Liver (tissue), 3 donors: ENCODE results near the gene TLCD3A.

Source experiments
- EGR1 ChIP-seq, 2 donors: IDR thresholded peaks; 2 replicates each; pipeline ENCODE4 v1.6.1; 2016 to 2018; ENCODE audit warnings: antibody characterized with exemption in 2 of 2, low read depth in 2 of 2
- FOXA1 ChIP-seq: IDR thresholded peaks from 2 replicates; pipeline ENCODE4 v1.6.1; 2016; ENCODE audit warnings: antibody characterized with exemption
- HNF4A ChIP-seq, 2 donors: conservative IDR thresholded peaks; 2 replicates each; pipeline ENCODE4 v1.6.1; 2016; ENCODE audit warnings: antibody characterized with exemption in 2 of 2, mild to moderate bottlenecking in 2 of 2
- HNF4G ChIP-seq: IDR thresholded peaks from 2 replicates; pipeline ENCODE4 v1.6.1; 2016; ENCODE audit warnings: antibody characterized with exemption
- RAD21 ChIP-seq, 2 donors: IDR thresholded peaks; 2 replicates each; pipeline ENCODE4 v1.6.1; 2016; ENCODE audit warnings: antibody characterized with exemption in 2 of 2, mild to moderate bottlenecking in 2 of 2
- SP1 ChIP-seq: IDR thresholded peaks from 2 replicates; pipeline ENCODE4 v1.6.1; 2018; ENCODE audit warnings: antibody characterized with exemption, mild to moderate bottlenecking
- TAF1 ChIP-seq: conservative IDR thresholded peaks from 2 replicates; pipeline ENCODE4 v1.6.1; 2016; ENCODE audit warnings: antibody characterized with exemption, mild to moderate bottlenecking
- YY1 ChIP-seq: IDR thresholded peaks from 2 replicates; pipeline ENCODE4 v1.6.1; 2016; ENCODE audit warnings: antibody characterized with exemption, mild to moderate bottlenecking
- TF ChIP-seq, protein P1 (sequence below): fragments of 150-350 bp; IDR thresholded peaks from 2 replicates; pipeline ENCODE4 v1.5.1; 2017; ENCODE audit warnings: improper control_type of control experiment, low read depth, low read length; ENCODE audit not compliant: missing input control
- TF ChIP-seq, protein P2 (sequence below): IDR thresholded peaks from 2 replicates; pipeline ENCODE4 v1.6.1; 2016; ENCODE audit warnings: antibody characterized with exemption
- TF ChIP-seq, protein P3 (sequence below): IDR thresholded peaks from 2 replicates; pipeline ENCODE4 v1.6.1; 2016; ENCODE audit warnings: antibody characterized with exemption
- TF ChIP-seq, protein P4 (sequence below): IDR thresholded peaks from 2 replicates; pipeline ENCODE4 v1.6.1; 2016; ENCODE audit warnings: antibody characterized with exemption, mild to moderate bottlenecking
- donor health status: healthy.
- donor health status: healthy.

DNA sequence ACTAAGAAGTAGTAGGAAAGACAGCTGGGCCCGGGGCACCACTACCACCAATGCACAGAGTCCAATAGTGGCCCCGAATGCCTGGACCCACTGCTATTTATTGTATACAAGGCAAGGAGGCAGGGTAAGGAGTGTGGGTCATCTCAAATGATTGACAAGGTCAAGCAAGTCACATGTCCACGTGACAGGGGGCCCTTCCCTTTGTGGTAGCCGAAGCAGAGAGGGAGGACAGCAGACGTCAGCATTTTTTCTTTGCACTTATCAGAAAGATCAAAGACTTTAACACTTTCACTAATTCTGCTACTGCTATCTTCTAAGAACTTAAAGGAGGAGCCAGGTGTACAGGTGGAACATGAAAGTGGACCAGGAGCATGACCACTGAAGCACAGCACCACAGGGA, 24.3 kb upstream of the TLCD3A start:
- TF ChIP-seq, protein P1, sequence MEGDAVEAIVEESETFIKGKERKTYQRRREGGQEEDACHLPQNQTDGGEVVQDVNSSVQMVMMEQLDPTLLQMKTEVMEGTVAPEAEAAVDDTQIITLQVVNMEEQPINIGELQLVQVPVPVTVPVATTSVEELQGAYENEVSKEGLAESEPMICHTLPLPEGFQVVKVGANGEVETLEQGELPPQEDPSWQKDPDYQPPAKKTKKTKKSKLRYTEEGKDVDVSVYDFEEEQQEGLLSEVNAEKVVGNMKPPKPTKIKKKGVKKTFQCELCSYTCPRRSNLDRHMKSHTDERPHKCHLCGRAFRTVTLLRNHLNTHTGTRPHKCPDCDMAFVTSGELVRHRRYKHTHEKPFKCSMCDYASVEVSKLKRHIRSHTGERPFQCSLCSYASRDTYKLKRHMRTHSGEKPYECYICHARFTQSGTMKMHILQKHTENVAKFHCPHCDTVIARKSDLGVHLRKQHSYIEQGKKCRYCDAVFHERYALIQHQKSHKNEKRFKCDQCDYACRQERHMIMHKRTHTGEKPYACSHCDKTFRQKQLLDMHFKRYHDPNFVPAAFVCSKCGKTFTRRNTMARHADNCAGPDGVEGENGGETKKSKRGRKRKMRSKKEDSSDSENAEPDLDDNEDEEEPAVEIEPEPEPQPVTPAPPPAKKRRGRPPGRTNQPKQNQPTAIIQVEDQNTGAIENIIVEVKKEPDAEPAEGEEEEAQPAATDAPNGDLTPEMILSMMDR: no peak
- TF ChIP-seq TAF1 (no peak), YY1 (no peak), RAD21 (IDR thresholded peaks at IDR 0.05) (no peak), SP1 (no peak), FOXA1 (no peak), EGR1 (IDR thresholded peaks at IDR 0.05; ENCODE audit: low read depth in 2 of 2) (no peak), HNF4A (conservative IDR thresholded peaks at IDR 0.05) (no peak), HNF4G (no peak)
- TF ChIP-seq, protein P2, sequence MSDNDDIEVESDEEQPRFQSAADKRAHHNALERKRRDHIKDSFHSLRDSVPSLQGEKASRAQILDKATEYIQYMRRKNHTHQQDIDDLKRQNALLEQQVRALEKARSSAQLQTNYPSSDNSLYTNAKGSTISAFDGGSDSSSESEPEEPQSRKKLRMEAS: no peak
- TF ChIP-seq, protein P3, sequence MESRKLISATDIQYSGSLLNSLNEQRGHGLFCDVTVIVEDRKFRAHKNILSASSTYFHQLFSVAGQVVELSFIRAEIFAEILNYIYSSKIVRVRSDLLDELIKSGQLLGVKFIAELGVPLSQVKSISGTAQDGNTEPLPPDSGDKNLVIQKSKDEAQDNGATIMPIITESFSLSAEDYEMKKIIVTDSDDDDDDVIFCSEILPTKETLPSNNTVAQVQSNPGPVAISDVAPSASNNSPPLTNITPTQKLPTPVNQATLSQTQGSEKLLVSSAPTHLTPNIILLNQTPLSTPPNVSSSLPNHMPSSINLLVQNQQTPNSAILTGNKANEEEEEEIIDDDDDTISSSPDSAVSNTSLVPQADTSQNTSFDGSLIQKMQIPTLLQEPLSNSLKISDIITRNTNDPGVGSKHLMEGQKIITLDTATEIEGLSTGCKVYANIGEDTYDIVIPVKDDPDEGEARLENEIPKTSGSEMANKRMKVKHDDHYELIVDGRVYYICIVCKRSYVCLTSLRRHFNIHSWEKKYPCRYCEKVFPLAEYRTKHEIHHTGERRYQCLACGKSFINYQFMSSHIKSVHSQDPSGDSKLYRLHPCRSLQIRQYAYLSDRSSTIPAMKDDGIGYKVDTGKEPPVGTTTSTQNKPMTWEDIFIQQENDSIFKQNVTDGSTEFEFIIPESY: no peak
- TF ChIP-seq, protein P4, sequence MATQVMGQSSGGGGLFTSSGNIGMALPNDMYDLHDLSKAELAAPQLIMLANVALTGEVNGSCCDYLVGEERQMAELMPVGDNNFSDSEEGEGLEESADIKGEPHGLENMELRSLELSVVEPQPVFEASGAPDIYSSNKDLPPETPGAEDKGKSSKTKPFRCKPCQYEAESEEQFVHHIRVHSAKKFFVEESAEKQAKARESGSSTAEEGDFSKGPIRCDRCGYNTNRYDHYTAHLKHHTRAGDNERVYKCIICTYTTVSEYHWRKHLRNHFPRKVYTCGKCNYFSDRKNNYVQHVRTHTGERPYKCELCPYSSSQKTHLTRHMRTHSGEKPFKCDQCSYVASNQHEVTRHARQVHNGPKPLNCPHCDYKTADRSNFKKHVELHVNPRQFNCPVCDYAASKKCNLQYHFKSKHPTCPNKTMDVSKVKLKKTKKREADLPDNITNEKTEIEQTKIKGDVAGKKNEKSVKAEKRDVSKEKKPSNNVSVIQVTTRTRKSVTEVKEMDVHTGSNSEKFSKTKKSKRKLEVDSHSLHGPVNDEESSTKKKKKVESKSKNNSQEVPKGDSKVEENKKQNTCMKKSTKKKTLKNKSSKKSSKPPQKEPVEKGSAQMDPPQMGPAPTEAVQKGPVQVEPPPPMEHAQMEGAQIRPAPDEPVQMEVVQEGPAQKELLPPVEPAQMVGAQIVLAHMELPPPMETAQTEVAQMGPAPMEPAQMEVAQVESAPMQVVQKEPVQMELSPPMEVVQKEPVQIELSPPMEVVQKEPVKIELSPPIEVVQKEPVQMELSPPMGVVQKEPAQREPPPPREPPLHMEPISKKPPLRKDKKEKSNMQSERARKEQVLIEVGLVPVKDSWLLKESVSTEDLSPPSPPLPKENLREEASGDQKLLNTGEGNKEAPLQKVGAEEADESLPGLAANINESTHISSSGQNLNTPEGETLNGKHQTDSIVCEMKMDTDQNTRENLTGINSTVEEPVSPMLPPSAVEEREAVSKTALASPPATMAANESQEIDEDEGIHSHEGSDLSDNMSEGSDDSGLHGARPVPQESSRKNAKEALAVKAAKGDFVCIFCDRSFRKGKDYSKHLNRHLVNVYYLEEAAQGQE: no peak
